Spleen (tissue), 7 donors: ENCODE measurements around the gene MAST4.

Source experiments
- CTCF ChIP-seq, 11 experiments: fragments of 200-600 bp in 7 of 11; fragments of 450-650 bp in 4 of 11; sonication (generic) in 4 of 11; IDR thresholded peaks in 8 of 11; conservative IDR thresholded peaks in 3 of 11; 1 replicate in 7 of 11; 2 replicates in 4 of 11; pipeline versions ENCODE4 v1.4.0 to v1.8.0; 2016 to 2021; ENCODE audit warnings: antibody characterized with exemption in 11 of 11, inconsistent platforms in 4 of 11, mild to moderate bottlenecking in 1 of 11
- POLR2A ChIP-seq, 3 donors: fragments of 450-650 bp; IDR thresholded peaks; one replicate each; pipeline ENCODE4 v1.5.1; 2017; ENCODE audit warnings: antibody characterized with exemption in 3 of 3, mild to moderate bottlenecking in 1 of 3
- donor health status: DM: no; HTN: no; CAD: no; lungs with moderate emphysema.
- donor health status: DM: no; HTN: no; CAD: no.
- donor health status: DM: no; HTN: no; CAD: no.

GRCh38 chr5:67082941-67083340 lies 486.7 kb downstream of the MAST4 start:
- TF ChIP-seq CTCF (IDR thresholded peaks at IDR 0.05 in 8 of 11, conservative IDR thresholded peaks at IDR 0.05 in 3 of 11): no peak
- no peak for TF ChIP-seq POLR2A (IDR thresholded peaks at IDR 0.05)
